ENCODE data around the gene LRRC7. TPM values are rescaled to one million over a fixed set of nuclear protein-coding genes. Genes with fewer than 3 reads are reported as not detected.

Gene LRRC7
- total RNA-seq, 4 donors from 2014 or later, result 0.62 to 2.1 (median 1.3) TPM

DNA sequence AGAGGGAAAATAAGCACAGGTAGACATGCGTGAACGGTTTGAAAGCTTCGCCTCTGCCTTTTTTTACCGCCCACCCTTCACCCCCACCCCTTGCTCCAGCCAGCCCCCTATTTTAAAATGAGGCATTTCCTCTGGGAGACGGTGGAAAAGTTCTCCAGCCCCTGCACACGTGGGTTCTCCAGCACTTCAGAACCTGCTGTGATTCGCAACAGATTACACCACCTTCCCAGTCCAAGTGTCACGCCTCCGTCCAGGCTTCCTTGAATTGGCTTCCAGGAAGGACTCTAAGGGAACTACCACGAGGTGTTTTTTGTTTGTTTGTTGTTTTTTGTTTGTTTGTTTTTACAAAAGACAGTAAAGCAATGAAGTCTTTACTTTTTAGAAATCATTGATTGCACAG lies 2.6 kb downstream of the LRRC7 start:
- no peak for ATAC-seq
- Histone ChIP-seq H3K9me3 (no peaks in the 10 kb centered on the region), H3K27ac (no peak overlapping the region), H3K4me3 (peak overlapping the region in 1 of 4 donors; percentile 63), H3K27me3 (peaks cover 0 to 20% (median 0%) of the 10 kb centered on the region in 3 donors), H3K36me3 (no peaks in the 10 kb centered on the region), H3K4me1 (peaks cover 0 to 6% of the 10 kb centered on the region in 2 donors)
- no peak for DNase-seq
- no peak for TF ChIP-seq CTCF (IDR thresholded peaks at IDR 0.05 in 4 of 5, conservative IDR thresholded peaks at IDR 0.05 in 1 of 5)
- TF ChIP-seq POLR2A (IDR thresholded peaks at IDR 0.05), result no peak
- intact Hi-C loops (cut with DNase I; ENCODE audit: low total_unique reads) (no loop called here), in situ Hi-C loops (cut with MboI; ENCODE audit: low sequenced_read_pairs in 4 of 4) (no loop called here)

- in situ Hi-C loops (cut with MboI; ENCODE audit: low sequenced_read_pairs in 4 of 4), result no loop called here
- Histone ChIP-seq H3K27me3 (peaks cover 0 to 17% (median 0%) of the 10 kb centered on the region in 3 donors), H3K9me3 (no peaks in the 10 kb centered on the region), H3K4me1 (peaks cover 0 to 6% of the 10 kb centered on the region in 2 donors), H3K4me3 (no peak overlapping the region), H3K27ac (no peak overlapping the region), H3K36me3 (no peaks in the 10 kb centered on the region)
- intact Hi-C loops (cut with DNase I; ENCODE audit: low total_unique reads), result no loop called here
- ATAC-seq (no peak), DNase-seq (no peak)
- TF ChIP-seq POLR2A (IDR thresholded peaks at IDR 0.05) (no peak), CTCF (IDR thresholded peaks at IDR 0.05 in 4 of 5, conservative IDR thresholded peaks at IDR 0.05 in 1 of 5) (no peak)
Observed at GRCh38 chr1:69572921-69573320, 5.2 kb downstream of the LRRC7 start.

DNA sequence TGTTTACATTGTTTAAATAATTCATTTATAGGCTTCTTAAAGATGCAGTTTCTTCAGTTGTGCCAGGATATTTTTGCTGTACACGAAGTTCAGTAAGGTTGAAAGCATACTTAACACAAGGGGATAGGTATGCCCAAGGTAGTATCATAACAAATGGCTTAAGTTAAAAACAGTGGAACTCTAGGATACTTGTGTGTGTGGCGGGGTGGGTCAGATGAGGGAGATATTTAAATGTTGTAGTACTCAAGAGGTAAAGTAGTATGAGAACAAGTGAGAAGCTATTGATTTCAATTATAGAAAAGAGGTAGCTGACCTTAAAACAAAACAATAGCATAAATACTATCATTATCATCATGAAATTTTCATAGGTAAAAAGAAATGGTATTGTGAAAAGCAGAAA lies 6.2 kb downstream of the LRRC7 start:
- ATAC-seq, result no peak

DNA sequence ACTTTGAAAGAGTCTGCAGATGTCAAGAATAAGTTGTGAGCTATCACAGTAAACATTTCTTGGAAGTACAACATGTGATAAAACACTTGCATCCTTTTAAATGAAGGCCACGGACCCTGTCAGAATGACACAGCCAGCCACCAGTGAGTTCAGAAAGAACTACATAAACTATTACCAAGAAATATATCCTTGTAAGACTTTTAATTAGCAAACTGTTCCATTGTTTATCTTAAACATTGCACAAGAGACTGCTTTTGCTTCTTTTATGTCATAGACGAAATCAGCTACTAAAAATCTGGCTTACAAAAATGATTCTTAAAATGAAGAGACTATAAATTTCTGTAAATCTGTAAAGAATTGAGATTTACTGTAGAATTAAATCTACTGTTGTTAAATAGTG lies 17.9 kb downstream of the LRRC7 start:
- intact Hi-C loops (cut with DNase I; ENCODE audit: low total_unique reads), result no loop called here
- in situ Hi-C loops (cut with MboI; ENCODE audit: low sequenced_read_pairs in 4 of 4), result no loop called here
- Histone ChIP-seq H3K36me3 (no peaks in the 10 kb centered on the region), H3K4me3 (no peak overlapping the region), H3K27ac (peak overlapping the region in 3 of 4 donors; percentile 5 to 39 (median 10)), H3K4me1 (peaks cover 0 to 5% of the 10 kb centered on the region in 2 donors), H3K9me3 (no peaks in the 10 kb centered on the region), H3K27me3 (no peaks in the 10 kb centered on the region)
- TF ChIP-seq CTCF (IDR thresholded peaks at IDR 0.05 in 4 of 5, conservative IDR thresholded peaks at IDR 0.05 in 1 of 5) (no peak), POLR2A (IDR thresholded peaks at IDR 0.05) (no peak)
- ATAC-seq (no peak), DNase-seq (no peak)

More for the DNA sequence above, 6.2 kb downstream of the LRRC7 start:
- no peaks in the 10 kb centered on the region for H3K9me3 ChIP-seq
- peaks cover 0 to 6% of the 10 kb centered on the region in 2 donors for H3K4me1 ChIP-seq
- DNase-seq, result no peak
- H3K27ac ChIP-seq, result no peak overlapping the region
- TF ChIP-seq CTCF (IDR thresholded peaks at IDR 0.05 in 4 of 5, conservative IDR thresholded peaks at IDR 0.05 in 1 of 5), result no peak
- TF ChIP-seq POLR2A (IDR thresholded peaks at IDR 0.05), result no peak
- no peaks in the 10 kb centered on the region for H3K36me3 ChIP-seq
- intact Hi-C loops (cut with DNase I; ENCODE audit: low total_unique reads) (no loop called here), in situ Hi-C loops (cut with MboI; ENCODE audit: low sequenced_read_pairs in 4 of 4) (no loop called here)
- H3K27me3 ChIP-seq, result peaks cover 0 to 17% (median 0%) of the 10 kb centered on the region in 3 donors
- no peak overlapping the region for H3K4me3 ChIP-seq

GRCh38 chr1:69587391-69587790 lies 19.7 kb downstream of the LRRC7 start:
- DNase-seq (no peak), ATAC-seq (no peak)
- H3K9me3 ChIP-seq, result no peaks in the 10 kb centered on the region
- in situ Hi-C loops (cut with MboI; ENCODE audit: low sequenced_read_pairs in 4 of 4) (no loop called here), intact Hi-C loops (cut with DNase I; ENCODE audit: low total_unique reads) (no loop called here)
- no peaks in the 10 kb centered on the region for H3K27me3 ChIP-seq
- H3K36me3 ChIP-seq, result no peaks in the 10 kb centered on the region
- peaks cover 0 to 5% of the 10 kb centered on the region in 2 donors for H3K4me1 ChIP-seq
- peak overlapping the region; percentile 13 to 68 (median 40) for H3K27ac ChIP-seq
- TF ChIP-seq POLR2A (IDR thresholded peaks at IDR 0.05) (no peak), CTCF (IDR thresholded peaks at IDR 0.05 in 4 of 5, conservative IDR thresholded peaks at IDR 0.05 in 1 of 5) (no peak)
- no peak overlapping the region for H3K4me3 ChIP-seq

All from gastrocnemius medialis (tissue), 4 donors.